K562 (cell line): ENCODE measurements around the gene IL1RAPL2.
"Not testable (repeated sequence)": the region's sequence is repeated elsewhere in the genome, so short reads cannot be mapped to it uniquely, and the experiment has no call there.

Experiments
- BACH1 ChIP-seq: fragments of 200-800 bp; sonication (Bioruptor generic); IDR thresholded peaks from 2 replicates; pipeline ENCODE4 v1.6.1; 2016; ENCODE audit warnings: missing genetic modification characterization, missing compliant biosample characterization
- ELF4 ChIP-seq: fragments of 450-650 bp; formaldehyde crosslinking; IDR thresholded peaks from 2 replicates; pipeline ENCODE4 v1.4.0; 2022; ENCODE audit warnings: missing genetic modification characterization
- HDAC2 ChIP-seq: fragments of 450-650 bp; IDR thresholded peaks from 2 replicates; pipeline ENCODE4 v1.6.1; 2016; ENCODE audit warnings: mild to moderate bottlenecking
- MYC ChIP-seq, 2 experiments: fragments of 250-450 bp in 1 of 2; sonication (Bioruptor Pico) in 1 of 2; IDR thresholded peaks; 2 replicates each; pipeline versions ENCODE4 v1.5.1 to v1.6.1; 2012 to 2021; ENCODE audit warnings: low read depth in 2 of 2, borderline replicate concordance in 1 of 2, improper control_type of control experiment in 1 of 2, low read length in 1 of 2, mild to moderate bottlenecking in 1 of 2, moderate library complexity in 1 of 2
- TF ChIP-seq, protein P1 (sequence below), 3 experiments: IDR thresholded peaks in 2 of 3; conservative IDR thresholded peaks in 1 of 3; 2 replicates each; pipeline ENCODE4 v1.5.1; 2011 to 2012; ENCODE audit warnings: low read length in 3 of 3, mild to moderate bottlenecking in 3 of 3, control low read depth in 2 of 3, improper control_type of control experiment in 1 of 3, inconsistent platforms in 1 of 3, low read depth in 1 of 3, mixed read lengths in 1 of 3, moderate library complexity in 1 of 3; ENCODE audit not compliant: insufficient read depth in 2 of 3

DNA sequence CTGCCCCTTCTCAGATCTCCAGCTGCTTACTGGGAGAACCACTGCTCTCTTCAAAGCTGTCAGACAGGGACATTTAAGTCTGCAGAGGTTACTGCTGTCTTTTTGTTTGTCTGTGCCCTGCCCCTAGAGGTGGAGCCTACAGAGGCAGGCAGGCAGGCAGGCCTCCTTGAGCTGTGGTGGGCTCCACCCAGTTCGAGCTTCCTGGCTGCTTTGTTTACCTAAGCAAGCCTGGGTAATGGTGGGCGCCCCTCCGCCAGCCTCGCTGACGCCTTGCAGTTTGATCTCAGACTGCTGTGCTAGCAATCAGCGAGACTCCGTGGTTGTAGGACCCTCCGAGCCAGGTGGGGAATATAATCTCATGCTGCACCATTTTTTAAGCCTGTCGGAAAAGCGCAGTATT is 343.7 kb downstream of the IL1RAPL2 start:
- TF ChIP-seq HDAC2; ELF4 (CRISPR knock-in tag); MYC (IDR thresholded peaks at IDR 0.05; ENCODE audit: low read depth, low read length); MYC (CRISPR knock-in tag; IDR thresholded peaks at IDR 0.05; ENCODE audit: borderline replicate concordance, low read depth); BACH1: not testable (repeated sequence)
- TF ChIP-seq, protein P1, sequence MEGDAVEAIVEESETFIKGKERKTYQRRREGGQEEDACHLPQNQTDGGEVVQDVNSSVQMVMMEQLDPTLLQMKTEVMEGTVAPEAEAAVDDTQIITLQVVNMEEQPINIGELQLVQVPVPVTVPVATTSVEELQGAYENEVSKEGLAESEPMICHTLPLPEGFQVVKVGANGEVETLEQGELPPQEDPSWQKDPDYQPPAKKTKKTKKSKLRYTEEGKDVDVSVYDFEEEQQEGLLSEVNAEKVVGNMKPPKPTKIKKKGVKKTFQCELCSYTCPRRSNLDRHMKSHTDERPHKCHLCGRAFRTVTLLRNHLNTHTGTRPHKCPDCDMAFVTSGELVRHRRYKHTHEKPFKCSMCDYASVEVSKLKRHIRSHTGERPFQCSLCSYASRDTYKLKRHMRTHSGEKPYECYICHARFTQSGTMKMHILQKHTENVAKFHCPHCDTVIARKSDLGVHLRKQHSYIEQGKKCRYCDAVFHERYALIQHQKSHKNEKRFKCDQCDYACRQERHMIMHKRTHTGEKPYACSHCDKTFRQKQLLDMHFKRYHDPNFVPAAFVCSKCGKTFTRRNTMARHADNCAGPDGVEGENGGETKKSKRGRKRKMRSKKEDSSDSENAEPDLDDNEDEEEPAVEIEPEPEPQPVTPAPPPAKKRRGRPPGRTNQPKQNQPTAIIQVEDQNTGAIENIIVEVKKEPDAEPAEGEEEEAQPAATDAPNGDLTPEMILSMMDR (IDR thresholded peaks at IDR 0.05 in 2 of 3, conservative IDR thresholded peaks at IDR 0.05 in 1 of 3; ENCODE audit: insufficient read depth in 2 of 3, low read depth in 1 of 3, low read length in 3 of 3) = not testable (repeated sequence)
